ENCODE results near the gene TIMM17B.

TIMM17B gene

DNA sequence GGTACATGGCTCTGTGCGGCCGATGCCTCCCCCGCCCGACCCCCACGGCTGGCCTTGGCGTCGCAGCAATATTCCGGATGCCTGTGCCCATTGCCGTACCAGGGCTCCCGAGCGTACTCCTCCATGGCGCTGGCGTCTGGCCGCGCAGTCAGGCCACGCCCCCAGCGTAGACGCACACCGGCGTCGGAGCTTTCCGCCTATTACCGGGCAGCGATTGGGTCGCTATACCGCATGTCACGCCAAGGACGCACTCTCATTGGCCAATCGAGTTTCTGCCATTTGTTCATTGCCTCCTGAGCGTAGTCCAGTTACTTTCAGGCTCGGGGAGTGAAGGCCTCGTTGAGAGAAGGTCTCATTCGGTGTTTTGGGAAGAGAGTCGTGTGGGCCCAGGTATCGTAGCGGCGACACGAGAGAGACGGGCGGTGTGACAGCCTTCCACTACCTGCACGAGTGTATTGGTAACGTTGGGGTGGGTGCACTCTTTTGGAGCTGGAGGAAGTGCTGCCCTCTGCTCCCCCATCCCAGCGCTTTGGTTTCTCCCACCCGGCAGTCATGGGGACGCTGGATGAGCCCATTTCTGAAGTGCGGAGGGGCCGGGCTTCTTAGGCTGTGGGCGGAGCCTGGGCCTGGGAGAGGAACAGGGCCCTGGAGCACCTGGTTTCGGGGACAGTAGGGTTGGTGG, at the start of gene TIMM17B, which contains the start of gene PQBP1:
Gene TIMM17B, minus strand, starts transcription at position 144 of the 682 bp plus-strand sequence. Its CDS starts 19 bp downstream, at position 125.
Gene PQBP1, plus strand, starts transcription at position 306 of the 682 bp plus-strand sequence. CDS start 580 bp downstream, outside the sequence.
- peak; percentile 83 for FAIRE-seq

DNA sequence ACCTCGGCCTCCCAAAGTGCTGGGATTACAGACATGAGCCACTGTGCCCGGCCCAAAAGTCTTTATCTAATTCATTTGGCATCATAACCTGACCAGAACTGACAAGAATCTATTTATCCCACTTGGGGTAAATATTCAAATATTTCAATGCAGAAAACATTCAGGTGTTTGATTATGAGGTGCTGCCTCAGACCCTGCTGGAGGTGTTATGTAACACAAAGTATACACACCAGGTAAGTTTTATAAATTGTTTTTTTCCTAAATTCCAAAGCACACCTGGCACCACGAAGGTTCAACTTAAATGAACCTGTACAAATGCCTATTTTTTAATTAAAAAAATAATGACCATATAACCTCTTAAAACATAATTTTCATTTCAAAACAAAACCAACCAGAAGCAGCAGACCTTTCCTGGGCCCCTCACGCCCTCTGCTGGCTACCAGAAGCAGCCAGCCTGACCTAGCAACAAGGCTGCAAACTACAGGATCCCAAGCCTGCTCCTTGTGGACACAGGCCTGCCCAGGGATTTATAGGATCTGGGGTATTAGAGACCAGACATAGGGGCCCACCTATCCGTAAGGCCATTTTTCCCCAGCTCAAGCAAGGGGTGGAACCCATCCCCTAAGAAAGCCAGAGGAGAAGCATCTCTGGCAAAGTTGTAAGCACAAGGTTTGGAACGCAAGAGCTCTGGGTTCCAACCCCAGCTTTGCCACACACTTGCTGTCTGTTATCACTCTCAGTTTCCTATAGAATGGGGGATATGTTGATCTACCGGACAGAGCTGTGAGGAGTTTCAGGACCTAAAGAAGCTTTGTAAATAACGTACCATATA, 48.2 kb upstream of the TIMM17B start:
- no peak for FAIRE-seq

DNA sequence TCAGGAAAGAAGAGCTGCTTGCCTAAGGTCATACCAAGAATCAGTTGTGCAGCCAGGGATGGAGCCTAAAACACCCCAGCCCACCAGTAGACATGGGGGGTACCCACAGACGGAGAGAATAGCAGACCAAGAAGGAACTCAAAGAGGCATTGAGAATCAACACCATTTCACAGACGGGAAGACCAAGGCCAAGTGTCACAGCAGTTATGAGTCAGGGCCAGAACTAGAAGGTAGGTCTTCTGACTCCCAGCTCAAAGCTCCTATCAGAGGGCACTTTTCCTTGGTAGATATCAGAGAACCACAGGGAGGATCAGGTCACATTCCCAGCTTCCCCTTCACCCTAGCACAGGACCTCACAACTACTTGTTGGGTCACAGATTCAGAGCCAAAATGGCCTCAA, 45.3 kb upstream of the TIMM17B start:
- no peak for FAIRE-seq

DNA sequence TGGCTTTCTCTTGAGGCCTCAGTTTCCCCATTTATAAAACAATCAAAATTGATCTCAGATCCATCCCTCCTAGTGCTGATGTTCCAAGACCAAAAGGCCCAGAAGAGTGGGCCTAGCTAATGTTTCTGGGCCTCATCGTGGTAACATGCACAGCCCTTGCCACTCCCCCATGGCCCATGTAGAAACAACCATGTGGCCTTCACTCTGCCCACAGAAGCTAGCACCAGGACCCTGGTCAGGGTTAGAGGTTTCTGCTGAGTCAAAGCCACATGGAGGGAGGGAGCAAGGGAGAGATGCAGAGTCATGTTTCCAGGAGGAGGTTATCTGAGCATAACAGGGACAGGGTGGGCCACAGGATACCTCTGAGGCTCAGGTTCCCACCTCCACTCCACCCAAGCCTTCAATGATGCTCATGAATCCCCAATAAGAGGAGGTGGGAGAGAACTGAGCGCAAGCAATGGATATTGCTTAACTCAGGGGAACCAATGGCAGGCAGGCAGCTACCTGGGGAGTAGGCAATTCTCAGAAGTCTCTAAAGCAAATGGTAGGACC, 42.9 kb upstream of the TIMM17B start:
- FAIRE-seq, result no peak

DNA sequence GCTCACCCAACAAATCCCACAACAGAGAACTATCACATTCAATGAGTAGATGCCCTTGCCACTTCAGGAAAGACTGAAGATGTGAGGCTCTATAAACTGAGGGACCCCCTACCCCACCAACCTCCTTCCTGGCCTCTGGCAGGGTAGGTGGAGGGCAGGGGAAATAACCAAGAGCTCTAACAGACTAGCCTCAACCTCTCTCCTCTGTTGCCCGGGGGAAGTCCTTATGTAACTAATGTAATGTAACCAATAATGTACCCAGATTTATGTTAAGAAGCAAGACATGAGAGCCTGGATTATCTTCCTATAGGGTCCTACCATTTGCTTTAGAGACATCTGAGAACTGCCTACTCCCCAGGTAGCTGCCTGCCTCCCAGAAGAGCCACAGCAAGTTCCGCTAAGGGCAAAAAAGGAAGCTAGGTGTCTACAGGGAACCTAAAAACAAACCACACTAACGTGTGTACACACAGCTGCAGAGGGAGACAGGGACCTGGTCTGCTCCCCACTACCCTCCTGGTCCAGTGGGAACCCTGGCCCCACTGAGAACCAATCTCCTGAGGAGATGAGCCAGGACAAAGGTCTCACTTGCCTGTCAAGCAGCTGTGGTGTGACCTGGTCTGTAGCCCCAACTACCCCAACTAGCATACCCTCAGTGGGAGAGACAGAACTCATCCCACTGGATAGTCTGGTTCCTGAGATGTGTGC, 42.1 kb upstream of the TIMM17B start:
- FAIRE-seq, result no peak

DNA sequence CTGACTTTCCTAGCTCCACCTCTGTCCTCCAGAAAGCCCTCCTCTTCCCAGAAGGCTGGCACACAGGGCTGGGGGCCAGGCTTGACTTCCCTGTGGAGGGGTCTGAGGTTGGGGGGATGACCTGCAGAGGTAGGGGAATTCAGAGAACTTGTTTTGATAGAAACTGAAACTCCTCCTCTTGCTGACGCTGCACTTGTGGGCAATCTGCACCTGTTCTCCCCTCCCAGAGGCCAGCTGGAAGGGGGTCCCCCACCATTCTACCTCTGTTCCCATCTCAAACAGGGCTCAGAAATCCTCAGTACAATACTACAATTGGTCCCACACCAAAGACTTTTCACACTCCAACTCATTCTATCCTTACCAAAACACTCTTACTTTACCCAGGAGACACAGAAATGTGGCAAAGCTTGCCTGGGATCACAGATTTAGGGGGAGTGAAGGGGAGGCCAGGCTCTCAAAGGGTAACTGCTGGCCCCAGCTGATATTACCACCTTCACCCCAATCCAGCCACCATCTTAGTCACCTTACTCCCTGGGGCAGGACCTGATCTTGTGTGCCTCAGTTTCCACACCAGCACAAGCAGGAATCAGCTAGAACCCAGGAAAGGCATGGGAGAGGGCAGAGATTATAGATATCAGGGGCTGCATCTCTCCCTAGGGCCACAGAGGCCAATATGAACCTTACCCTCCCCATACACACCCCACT, 41.3 kb upstream of the TIMM17B start:
- no peak for FAIRE-seq

DNA sequence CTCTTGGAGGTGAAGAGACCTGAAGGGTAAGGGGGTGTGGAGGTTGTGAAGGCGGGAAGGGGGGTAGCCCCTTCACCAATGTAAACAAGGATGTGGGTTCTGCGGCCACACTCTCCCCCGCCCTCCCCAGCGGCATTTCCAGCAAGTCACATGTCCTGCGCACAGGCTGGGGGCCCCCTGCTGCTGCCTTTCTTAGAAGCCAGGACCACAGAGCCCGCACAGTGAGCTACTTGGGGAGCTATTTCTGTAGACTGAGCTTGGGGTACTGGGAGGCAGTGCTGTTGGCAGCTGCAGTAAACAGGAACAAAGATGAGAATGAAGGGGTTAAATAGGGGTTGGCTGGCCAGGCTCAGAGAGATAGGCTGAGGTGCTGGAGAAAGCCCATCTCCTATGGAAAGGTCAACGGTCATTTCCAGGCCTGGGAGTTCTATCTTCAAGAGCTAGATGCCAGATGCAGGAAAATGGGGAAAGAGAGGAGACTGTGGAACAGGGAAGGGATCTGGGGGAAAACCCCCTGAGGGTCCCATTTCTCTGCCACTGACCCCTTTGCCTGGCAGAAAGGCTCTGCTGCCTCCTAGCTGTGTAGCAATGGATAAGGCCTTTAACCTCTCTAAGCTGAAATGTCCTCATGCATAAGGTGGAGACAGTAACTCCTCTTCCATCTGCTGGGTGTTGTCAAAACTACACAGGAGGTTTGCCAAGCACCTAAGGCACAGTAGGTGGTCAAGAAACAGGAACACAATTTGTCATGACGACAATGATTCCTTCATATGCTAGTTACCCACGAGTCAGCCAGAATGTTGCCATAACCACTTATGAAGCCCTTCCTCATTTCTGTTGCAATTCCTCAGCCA, 39.7 kb upstream of the TIMM17B start:
- FAIRE-seq, result no peak

GRCh38 chrX:48936429-48937053, 39.0 kb upstream of the TIMM17B start:
- no peak for FAIRE-seq

- no peak for FAIRE-seq
Observed at GRCh38 chrX:48935301-48935670, 37.7 kb upstream of the TIMM17B start.

DNA sequence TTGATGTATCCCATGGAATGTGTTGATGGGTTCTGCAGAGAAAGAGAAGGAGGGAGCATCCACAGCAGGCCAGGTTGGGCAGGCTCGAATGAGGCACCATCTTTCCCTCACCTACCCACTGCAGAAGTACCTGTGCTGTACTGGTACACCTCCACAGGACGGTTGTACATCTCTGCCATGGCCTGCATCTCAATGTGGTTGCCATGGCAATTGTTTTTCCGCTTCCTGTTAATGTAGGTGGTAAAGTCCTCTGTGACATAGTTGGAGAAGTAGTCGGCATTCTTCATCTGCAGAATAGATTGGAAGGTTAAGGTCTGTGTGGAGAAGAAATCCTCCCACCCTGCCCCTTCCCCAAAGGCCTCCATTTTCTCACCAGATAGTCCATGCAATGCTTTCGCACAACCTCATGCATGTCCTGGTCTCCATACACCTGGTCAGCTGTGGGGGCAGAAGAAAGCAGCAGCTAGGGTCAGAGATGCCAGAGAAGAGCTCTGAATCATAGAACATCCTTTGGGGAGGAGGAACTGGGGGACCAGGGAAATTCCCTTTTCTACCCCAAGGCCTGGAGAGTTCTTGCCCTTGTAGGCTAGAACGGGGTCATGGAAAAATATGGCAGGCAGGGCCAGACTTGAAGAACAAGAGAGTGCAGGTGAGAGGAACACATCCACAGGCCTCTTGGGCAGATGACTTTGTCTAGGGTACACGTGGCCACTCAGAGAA, 37.2 kb upstream of the TIMM17B start:
- no peak for FAIRE-seq

GRCh38 chrX:48933757-48934156, 36.2 kb upstream of the TIMM17B start:
- no peak for FAIRE-seq

DNA sequence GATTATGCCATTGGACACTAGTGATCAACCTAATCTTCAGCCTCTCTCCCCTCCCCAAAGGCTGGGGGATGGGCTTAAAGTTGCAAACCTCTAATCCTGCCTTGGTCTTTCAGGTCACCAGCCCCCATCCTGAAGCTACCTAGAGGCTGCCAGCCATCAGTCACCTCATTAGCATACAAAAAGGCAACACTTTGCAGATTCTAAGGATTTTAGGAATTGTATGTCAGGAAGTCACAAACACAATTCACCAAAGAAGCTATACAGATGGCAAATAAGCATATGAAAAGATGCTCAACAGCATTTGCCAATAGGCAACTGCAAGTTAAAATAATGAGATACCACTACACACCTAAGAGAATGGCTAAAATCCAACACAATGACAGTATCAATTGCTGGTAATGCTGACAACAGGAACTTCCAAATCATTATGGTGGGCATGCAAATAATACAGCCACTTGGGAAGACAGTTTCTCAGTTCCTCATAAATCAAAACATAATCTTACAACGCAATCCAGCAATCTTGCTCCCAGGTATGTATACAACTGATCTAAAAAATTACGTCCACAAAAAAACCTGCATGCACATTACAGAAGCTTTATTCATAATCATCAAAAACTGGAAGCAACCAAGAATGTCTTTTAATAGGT, 30.3 kb upstream of the TIMM17B start:
- FAIRE-seq, result no peak

- no peak for FAIRE-seq
Observed at GRCh38 chrX:48927123-48927522, 29.6 kb upstream of the TIMM17B start.

GRCh38 chrX:48924270-48924669, 26.7 kb upstream of the TIMM17B start:
- FAIRE-seq, result no peak

GRCh38 chrX:48923771-48924170, 26.2 kb upstream of the TIMM17B start:
- FAIRE-seq, result no peak

- FAIRE-seq, result no peak
Observed at GRCh38 chrX:48920718-48921104, 23.1 kb upstream of the TIMM17B start.

DNA sequence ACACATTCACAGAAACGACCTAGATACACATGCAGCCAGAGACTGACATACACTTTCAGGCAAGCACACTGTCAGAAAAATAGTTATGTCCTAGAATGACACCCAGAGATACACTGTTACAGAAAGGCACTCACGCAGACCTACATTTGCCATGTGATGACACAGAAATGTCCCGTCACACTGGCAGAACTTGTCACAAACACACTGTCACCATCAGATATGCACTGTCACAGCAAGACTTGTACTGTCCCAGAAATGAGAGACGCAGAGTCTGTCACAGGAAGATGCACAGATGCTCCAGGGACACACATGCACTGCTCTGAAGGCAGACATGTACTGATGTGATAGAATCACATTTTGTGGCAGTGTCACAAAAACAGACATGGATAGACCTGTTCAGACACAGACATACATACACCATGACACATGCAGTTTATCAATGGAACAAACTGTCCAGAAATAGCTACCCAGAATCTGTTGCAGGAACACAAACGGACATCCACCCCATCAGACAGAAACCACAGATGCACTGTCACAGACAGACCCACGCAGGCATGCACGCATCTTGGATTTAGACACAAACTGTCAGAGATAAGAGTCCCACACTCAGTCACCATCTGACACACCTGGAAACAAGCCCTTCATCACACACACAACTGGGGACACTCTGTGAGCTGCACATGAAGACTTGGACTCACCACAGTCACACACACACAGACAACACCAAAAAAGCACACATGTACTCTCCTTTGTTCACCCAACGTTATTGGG, 22.6 kb upstream of the TIMM17B start:
- FAIRE-seq, result no peak

- FAIRE-seq, result no peak
Observed at GRCh38 chrX:48919360-48919841, 21.8 kb upstream of the TIMM17B start.
